ENCODE results near the gene EFNA5. TPM values are rescaled to one million over a fixed set of nuclear protein-coding genes. Genes with fewer than 3 reads are reported as not detected.

Gene EFNA5
- total RNA-seq (2014; rRNA removed; shearing (Covaris generic)): 0.54 and 0.98 TPM in 2 replicates

DNA sequence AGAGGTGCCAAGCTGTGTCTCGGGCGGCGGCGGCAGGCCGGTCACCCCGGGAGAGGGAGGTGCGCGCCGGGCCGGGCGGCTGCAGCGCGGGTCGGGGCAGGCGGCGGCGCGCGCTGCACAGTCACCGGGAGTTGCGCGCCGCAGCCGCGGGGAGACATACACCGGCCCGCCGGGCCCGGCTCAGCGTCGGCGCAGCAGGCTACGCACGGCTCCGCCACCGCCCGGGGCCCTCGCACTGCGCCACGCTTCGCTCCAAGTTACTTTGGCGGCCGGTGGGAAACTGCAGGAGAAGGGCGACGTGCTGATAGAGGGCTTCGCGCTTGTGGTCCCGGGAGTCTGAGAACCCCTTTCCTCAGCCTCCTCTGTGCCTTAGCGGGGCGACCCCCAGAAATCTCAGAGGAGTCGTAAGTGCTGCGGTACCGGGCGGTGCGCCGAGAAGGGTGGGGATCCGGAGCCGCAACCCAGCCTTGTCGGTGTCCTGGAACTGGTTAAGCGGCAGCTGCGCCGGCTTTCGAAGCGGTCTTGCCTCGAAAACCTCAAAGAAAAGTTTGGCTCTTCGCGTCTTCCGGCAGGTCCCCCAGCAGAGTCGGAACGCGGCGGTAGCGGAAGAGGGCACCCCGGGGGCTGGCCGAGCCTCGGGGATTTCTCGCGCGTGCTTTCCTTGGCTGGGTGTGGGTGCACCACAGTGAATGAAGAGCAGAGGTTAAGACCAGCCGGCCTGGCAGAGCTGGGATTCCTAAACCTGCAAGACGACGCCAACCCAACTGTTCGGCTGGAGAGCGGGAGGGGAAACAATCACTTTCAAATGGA, at the start of gene EFNA5:
Gene EFNA5 (minus strand): TSS at position 6 of the 810 bp plus-strand sequence.
- in situ Hi-C loops (cut with HindIII; ENCODE audit: low sequenced_read_pairs): no loop called here
- DNase-seq (ENCODE audit: low spot score): peak; percentile 41

DNA sequence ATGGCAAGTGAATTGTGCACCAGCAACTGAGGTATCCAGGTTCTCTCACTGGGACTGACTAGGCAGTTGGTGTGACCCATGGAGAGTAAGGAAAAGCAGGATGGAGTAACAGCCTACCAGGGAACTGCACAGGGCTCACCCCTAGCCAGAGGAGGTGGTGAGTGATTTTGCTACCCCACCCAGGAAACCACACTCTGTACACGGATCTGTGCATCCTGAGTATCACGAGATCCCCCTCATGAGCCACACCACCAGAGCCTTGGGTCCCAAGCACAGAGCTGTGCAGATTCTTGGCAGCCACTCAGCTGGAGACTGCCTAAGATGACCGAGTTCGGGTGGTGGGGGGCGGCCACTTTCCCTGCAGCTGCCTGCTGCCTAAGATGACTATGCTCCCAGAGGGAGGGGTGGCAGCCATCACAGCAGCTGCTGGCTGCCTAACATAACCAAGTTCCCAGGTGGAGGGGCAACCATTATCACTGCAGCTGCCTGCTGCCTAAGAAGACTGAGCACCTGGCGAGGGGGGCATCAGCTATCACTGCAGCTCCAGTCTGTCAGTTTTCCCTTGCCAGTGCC, 48.4 kb upstream of the EFNA5 start:
- in situ Hi-C loops (cut with HindIII; ENCODE audit: low sequenced_read_pairs): no loop called here

DNA sequence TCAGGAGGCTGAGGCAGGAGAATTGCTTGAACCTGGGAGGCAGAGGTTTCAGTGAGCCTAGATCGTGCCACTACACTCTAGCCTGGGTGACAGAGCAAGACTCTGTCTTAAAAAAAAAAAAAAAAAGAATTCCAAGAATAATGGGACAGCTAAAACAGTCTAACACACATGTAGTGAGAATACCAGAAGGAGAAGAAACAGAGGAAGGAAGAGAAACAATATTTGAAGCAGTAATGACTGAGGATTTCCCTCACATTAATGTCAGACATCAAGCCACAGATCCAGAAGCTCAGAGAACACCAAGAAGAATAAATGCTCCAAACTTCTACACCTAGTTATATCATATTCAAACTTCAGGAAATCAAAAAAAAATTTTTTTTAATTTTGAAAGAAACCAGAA, 47.1 kb upstream of the EFNA5 start:
- in situ Hi-C loops (cut with HindIII; ENCODE audit: low sequenced_read_pairs): no loop called here
- DNase-seq (ENCODE audit: low spot score): no peak

More for the DNA sequence above, 48.4 kb upstream of the EFNA5 start:
- DNase-seq (ENCODE audit: low spot score): no peak

DNA sequence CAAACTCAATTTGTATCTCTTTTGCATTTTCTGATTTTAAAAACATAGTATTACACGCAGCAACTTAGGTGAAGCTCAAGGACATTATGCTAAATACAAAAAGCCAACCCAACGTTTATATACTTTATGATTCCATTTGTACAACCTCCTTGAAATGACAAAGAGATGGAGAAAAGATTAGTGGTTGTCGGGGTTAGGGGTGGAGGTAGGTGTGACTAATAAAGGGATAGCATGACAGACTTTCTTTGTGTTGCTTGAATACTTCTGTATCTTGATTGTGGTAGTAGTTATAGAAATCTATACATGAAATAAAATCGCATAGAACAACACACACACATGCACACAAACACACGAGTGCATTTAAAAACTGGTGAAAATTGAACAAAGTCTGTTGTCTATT, 42.5 kb upstream of the EFNA5 start:
- in situ Hi-C loops (cut with HindIII; ENCODE audit: low sequenced_read_pairs): no loop called here
- no peak for DNase-seq (ENCODE audit: low spot score)

DNA sequence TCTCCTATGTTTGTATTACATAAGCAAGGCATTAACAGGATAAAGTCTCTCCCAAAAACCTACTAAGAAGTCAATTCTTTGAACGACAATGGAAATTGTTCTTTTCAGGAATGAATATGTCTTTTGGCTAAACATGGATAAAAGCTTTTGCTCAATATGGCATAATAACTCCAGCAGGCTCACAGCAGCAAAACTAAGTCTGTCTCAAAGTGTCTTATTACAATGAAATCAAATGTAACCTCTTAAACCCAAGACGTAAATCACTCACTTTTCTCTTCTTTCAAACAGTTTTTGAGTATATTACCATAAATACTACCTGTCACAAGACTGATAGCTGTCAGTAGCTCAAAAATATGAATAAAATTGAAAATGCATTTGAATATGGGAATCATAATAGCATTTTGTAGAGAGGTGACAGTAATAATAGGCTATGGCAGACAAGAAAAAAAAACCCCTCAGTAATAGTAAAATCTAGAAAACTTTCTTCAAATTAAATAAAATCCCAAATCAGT, 41.7 kb upstream of the EFNA5 start:
- DNase-seq (ENCODE audit: low spot score): no peak
- in situ Hi-C loops (cut with HindIII; ENCODE audit: low sequenced_read_pairs): no loop called here

DNA sequence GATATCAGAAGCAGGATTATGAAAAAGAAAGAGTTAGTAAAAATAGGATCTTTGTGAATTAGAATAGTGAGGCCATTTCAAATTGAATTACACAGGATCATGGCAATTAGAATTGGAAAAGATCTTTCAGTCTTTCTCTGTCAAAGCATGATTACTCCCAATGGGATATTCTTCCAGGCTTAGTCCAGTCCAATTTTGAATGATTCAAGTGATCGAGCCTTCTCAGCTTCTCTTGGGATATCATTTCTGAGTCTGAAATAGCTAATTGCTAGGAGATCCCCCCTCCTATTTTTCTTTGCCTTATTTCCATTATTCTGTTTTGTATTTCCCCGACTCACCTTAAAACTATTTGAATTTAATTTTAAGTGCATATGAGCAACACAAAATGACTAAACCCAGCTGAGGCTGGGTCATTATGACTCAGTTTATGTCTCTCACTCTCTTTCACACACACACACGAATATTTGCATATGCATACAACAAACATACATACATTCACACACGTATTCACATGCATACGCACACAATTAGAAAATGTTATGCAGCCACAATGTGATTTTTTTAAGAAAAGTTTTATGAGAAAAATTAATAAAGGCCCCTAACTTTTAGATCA, 34.8 kb upstream of the EFNA5 start:
- DNase-seq (ENCODE audit: low spot score): no peak
- in situ Hi-C loops (cut with HindIII; ENCODE audit: low sequenced_read_pairs): no loop called here

DNA sequence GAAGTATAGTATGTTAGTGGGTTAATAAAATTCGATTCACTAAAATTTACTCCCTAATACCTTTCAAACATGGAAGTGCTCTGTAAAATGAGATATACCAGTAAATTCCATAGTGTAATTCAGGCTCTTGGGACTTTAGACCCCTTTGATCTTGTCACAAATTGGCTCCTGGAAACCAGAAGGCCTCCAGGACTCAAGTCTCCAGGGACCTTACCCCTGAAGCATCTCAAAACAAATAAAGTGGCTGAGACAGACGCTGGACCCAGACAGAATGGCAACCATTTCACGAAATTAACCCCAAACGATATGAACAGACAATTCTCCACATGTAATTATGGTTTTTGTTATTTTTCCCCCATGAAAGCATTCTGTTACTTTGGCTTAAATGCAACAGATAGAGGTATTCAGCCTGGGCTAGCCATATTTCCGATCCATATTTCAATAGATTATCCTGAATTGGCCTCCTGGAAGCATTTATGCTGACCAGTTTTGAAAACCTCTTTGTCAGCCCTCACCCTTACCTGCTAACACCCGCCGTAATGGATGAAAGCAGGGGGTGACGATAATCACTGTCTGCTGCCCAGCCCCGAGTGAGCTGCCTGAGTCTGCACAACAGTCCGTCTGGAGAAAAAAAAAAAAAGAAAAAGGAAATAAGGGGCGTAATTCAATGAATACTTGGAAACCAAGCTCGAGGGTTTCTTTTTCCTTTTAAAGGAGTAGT, 34.1 kb upstream of the EFNA5 start:
- no peak for DNase-seq (ENCODE audit: low spot score)
- in situ Hi-C loops (cut with HindIII; ENCODE audit: low sequenced_read_pairs): no loop called here

DNA sequence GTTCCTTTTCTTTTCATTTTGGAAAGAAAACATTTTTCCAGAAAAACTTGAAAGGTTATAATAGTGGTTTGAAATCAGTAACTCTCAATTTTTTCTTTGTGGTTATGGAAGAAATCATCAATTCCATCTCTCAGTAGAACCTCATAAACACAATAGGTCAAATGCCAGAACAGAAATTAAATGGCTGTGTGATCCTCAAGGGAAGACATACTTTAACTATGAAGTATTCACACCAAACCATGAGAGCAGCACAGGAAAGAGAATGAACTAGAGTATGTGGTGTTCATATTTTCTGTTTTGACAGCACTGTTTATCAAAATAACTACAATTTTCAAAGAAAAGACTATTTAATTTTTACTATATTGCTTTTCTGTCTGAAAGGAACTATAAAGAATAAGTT, 29.7 kb upstream of the EFNA5 start:
- in situ Hi-C loops (cut with HindIII; ENCODE audit: low sequenced_read_pairs): no loop called here
- no peak for DNase-seq (ENCODE audit: low spot score)

DNA sequence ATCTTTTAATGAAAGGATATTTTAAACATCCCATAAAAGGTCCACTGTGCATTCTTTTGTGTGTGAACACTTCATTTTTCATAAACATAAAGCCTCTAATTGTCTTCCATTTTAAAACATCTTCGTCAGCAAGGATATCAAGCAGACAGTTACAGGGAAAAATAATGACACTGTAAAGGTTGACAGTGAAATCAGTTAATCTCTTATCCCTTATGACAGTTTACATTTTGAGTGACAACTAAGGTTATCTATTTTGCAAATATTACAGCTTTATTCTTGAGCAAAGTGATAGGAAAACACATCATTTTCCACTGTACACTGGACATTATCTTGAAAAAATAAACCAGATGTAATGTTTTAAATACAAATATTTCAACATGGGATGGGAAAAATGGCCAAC, 28.7 kb upstream of the EFNA5 start:
- in situ Hi-C loops (cut with HindIII; ENCODE audit: low sequenced_read_pairs): no loop called here
- no peak for DNase-seq (ENCODE audit: low spot score)

DNA sequence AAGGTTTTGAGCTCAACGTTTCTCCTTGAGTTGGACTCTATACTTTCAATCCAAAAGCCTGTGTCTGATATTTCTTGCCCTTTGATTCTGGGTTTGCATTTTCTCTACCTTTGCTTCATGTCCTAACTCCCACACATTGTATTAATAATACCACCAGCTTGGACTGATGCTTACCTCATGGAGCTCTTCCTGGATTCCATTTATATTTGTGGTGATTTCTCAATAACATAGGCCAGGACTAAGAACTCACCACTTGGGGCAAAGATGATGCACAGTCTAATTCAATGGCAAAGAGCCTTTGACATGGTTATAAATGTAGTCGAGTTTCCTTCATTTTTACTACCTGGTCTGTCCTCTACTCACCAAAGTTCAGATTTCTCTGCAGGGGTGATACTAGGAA, 27.5 kb upstream of the EFNA5 start:
- in situ Hi-C loops (cut with HindIII; ENCODE audit: low sequenced_read_pairs): no loop called here
- no peak for DNase-seq (ENCODE audit: low spot score)

DNA sequence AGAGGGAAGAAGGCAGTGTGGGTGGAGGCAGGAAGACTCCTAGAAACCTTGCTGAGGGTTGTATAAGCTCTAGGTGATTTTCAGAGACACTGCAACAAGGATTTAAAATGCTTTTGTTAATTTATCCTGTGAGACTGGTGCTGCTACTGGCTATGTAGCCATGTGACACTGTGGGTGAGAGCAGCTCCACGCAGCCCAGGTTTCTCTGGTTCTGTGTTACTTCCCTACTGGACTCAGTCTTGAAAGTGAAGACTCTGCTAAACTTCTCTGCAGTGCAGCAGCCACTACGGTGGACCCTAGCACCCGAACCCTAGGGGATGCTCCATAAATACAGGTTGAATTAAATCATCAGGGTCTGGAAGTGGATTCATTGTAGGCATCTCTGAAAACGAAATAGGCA, 25.8 kb upstream of the EFNA5 start:
- in situ Hi-C loops (cut with HindIII; ENCODE audit: low sequenced_read_pairs): no loop called here
- DNase-seq (ENCODE audit: low spot score): no peak

DNA sequence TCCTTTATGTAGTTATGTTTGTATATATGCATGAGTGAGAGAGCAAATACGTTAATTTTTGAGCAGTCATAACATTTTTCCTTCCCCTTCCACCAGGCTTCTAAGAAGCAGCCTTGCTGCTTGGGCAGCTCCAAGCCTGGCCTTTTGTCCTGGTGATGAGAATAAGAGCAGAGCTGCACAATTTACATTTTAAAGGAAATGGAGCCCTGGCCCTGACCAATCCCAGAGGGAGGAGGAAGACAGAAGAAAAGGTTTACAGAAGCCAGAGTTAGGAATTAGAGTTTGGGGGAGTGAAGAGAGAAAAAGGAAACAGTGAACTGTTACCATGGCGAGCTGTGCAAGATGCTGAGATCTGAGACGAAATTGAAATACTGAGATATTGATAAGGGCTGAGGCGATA, 25.3 kb upstream of the EFNA5 start:
- in situ Hi-C loops (cut with HindIII; ENCODE audit: low sequenced_read_pairs): no loop called here
- DNase-seq (ENCODE audit: low spot score): no peak

DNA sequence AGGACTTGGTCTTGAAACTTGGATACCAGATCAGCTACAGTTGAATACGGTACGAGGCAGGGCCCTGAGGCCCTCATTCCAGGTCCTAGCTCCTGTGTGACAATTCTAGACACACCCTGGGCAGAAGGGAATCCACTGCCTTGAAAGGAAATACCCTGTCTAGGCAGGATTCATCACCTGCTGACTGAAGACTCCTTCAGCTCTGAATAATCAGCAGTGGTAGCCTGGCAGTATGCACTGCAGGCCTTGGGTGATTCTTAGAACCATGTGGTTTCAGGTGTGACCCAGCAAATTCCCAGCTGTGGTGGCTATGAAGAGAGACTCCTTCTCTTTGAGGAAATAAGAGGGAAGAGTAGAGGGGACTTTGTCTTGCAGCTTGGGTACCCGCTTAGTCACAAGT, 17.2 kb upstream of the EFNA5 start:
- in situ Hi-C loops (cut with HindIII; ENCODE audit: low sequenced_read_pairs): no loop called here
- DNase-seq (ENCODE audit: low spot score): no peak

DNA sequence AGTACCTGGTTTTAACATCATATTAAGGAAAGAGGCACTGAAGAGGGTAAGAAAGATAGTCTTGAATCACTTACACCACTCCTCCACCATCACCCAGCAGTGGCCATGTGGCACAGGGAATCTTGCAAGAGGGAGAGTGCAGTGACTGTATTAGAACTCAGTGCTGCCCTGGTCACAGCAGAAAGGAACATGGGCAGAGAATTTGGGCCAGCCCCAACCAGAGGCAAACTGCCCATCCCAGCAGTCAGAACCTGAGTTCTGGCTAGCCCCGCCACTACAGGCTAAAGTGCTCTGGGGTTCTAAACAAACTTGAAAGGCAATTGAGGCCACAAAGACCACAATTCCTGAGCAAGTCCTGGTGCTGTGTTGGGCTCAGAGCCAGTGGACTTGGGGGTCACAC, 16.7 kb upstream of the EFNA5 start:
- in situ Hi-C loops (cut with HindIII; ENCODE audit: low sequenced_read_pairs): no loop called here

DNA sequence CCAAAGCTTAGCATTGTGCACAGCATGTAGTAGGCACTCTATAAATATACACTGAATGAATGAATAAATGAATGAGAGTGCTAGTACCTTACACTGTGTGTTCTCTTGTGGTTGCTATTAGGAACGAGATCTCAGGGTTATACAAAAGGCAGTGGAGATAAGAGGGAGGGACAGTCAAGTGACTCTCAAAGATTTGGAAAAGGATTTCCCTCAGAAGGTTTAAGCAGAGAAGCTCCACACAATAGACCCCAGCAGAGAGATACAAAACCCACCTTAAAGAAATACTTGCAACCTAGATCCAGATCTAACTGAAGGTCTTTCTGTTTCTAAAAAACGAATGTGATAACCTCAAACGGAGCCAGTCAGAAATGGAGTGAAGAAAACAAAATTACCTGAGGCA, 11.8 kb upstream of the EFNA5 start:
- in situ Hi-C loops (cut with HindIII; ENCODE audit: low sequenced_read_pairs): no loop called here

More for the DNA sequence above, 16.7 kb upstream of the EFNA5 start:
- no peak for DNase-seq (ENCODE audit: low spot score)

DNA sequence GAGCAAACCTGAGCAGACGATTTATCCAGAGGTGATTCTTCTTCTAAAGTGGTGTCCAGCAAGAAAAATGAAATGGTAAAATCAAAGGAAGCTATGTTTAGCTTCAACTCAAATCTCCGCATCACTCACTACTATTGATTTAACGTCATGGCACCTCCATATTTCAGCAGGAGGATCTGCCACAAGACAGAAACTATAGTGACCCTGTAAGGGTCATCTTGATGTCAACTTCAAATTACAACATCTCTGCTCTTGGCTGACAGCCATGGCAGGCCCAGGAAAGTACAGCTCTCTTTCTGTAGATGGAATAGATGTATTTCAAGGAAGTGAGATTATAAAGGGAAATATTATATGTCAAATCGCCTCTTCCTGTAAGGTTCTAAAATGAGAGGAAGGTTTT, 10.1 kb upstream of the EFNA5 start:
- DNase-seq (ENCODE audit: low spot score): no peak
- in situ Hi-C loops (cut with HindIII; ENCODE audit: low sequenced_read_pairs): no loop called here

More for the DNA sequence above, 11.8 kb upstream of the EFNA5 start:
- DNase-seq (ENCODE audit: low spot score): no peak

DNA sequence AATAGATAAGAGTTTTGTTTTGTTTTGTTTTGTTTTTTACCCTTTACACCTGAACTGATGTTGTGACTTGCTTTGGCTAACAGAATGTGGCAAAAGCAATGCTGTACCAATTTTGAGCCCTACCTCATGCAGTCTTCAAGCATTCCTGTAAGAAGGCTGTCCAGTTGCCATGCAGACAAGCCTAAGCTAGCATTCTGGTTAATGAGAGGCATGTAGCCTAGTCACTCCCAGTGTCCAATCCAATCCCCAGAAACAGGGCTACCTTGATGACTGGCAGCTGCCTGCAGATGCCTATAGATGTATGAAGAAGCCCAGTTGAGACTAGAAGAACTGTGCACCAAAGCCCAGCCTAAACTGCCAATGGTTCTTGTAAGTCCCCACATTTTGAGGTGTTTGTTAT, 9.4 kb upstream of the EFNA5 start:
- in situ Hi-C loops (cut with HindIII; ENCODE audit: low sequenced_read_pairs): no loop called here
- DNase-seq (ENCODE audit: low spot score): no peak

DNA sequence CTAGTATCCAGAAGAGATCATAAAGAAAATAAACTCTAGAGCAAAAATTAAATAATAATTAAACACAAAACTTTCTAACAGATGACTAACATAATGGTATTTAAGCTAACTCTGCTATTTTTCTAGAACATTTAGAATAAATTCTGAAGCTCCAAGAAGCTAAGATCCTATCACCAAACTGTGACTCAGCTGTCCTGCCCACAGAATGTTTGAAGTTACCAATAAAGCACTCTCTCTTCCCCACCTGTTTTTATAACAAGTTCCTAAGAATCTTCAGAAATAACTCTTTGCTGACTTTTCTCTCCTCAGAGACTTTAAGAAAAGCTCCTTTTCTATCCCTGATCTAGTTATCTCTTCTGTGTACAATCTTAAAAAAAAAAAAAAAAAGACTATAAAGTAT, 6.0 kb upstream of the EFNA5 start:
- in situ Hi-C loops (cut with HindIII; ENCODE audit: low sequenced_read_pairs): no loop called here
- no peak for DNase-seq (ENCODE audit: low spot score)

DNA sequence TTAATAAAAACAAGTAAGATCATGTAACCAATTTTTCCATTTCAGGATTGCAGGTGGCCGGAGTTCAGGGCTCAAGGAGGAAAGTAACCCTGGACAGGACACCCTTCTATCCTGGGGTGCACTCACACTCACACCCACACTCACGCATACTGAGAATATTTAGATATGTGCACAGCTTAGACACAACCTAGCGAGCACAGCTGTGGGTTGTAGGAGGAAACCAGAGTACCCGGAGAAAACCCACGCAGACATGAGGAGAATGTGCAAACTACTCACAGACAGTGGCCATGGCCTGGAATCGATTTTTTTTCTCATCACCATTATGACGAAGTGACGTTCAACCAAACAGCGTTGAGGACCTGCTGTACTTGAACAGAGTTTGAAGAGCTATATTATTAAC, 4.5 kb upstream of the EFNA5 start:
- in situ Hi-C loops (cut with HindIII; ENCODE audit: low sequenced_read_pairs): no loop called here
- no peak for DNase-seq (ENCODE audit: low spot score)

DNA sequence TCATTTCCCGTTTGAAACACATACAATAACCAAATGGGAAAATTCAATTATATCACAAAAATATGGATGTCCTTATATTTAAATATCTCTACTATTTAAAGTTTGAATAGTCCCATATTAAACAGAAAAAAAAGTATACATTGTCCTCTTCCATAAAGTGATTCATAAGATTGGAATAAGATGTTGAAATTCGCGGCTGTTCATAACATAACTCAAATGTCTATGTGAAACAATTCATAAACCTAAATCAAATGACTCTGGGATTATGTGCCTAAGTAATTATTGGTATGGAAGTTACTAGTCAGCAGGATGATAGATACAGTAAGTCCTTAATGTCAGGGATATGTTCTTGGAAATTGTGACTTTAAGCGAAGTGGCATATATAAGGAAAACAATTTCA, 3.9 kb upstream of the EFNA5 start:
- no peak for DNase-seq (ENCODE audit: low spot score)
- in situ Hi-C loops (cut with HindIII; ENCODE audit: low sequenced_read_pairs): no loop called here

Measured in G401 (cell line).